BJ (cell line): ENCODE measurements around the gene RBMS3. TPM values are rescaled to one million over a fixed set of nuclear protein-coding genes. Genes with fewer than 3 reads are reported as not detected.

Experiments
- CTCF ChIA-PET: fragments of 350-600 bp; formaldehyde crosslinking; extraction: SDS; loops from one replicate; lab custom pipeline; 2021; ENCODE audit warnings: antibody characterized with exemption, inconsistent platforms; lab: Yijun Ruan, JAX
- POLR2A ChIA-PET: fragments of 300-600 bp; sonication (Branson Sonifier 250); formaldehyde crosslinking; extraction: SDS; loops from one replicate; lab custom pipeline; 2021; ENCODE audit warnings: antibody characterized with exemption; lab: Charles Lee
- DNase-seq: peaks from one replicate; pipeline ENCODE4 v3.0.0-alpha.2; 2011; ENCODE audit warnings: low read depth
- H3K27me3 ChIP-seq: 2 replicates; pipeline ENCODE4 v1.6.0; 2011; ENCODE audit warnings: low read length; ENCODE audit not compliant: control insufficient read depth, insufficient read depth
- H3K36me3 ChIP-seq: 2 replicates; pipeline ENCODE4 v1.5.1; 2011; ENCODE audit warnings: low read length; ENCODE audit not compliant: control insufficient read depth, insufficient read depth
- H3K4me3 ChIP-seq: 2 replicates; pipeline ENCODE4 v1.5.1; 2011; ENCODE audit warnings: low read depth, mild to moderate bottlenecking, control low read depth, low read length
- polyA plus RNA-seq: library from polyadenylated mRNA; depleted of rRNA; stranded (reverse); fragments of >200 nt; gene quantifications from 2 replicates; pipeline ENCODE4 v1.2.3, GENCODE V29; 2011
- TF ChIP-seq, protein P1 (sequence below): IDR thresholded peaks from 2 replicates; pipeline ENCODE4 v1.5.1; 2011; ENCODE audit warnings: low read depth, mild to moderate bottlenecking, control low read depth, inconsistent platforms, low read length, moderate library complexity; ENCODE audit not compliant: insufficient read depth

Gene RBMS3
- polyA plus RNA-seq, 1 experiment = 14.5 TPM

DNA sequence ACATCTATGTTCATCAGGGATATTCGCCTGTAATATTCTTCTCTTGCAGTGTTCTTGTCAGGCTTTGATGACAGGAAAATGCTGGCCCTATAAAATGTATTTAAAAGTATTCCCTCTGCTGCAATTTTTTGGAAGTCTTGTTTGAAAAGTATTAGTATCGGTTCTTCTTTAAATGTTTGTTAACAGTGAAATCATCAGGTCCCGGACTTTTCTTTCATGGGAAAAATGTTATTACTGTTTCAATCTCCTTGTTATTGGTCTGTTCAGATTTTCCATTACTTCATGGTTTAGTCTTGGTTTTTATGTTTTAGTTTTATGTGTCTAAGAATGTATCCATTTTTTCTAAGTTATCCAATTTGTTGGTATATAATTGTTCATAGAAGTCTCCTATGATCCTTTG lies 225.6 kb downstream of the RBMS3 start:
- ChIA-PET POLR2A (no interaction called here), CTCF (no interaction called here)
- H3K27me3 ChIP-seq = no peaks in the 10 kb centered on the region
- TF ChIP-seq, protein P1, sequence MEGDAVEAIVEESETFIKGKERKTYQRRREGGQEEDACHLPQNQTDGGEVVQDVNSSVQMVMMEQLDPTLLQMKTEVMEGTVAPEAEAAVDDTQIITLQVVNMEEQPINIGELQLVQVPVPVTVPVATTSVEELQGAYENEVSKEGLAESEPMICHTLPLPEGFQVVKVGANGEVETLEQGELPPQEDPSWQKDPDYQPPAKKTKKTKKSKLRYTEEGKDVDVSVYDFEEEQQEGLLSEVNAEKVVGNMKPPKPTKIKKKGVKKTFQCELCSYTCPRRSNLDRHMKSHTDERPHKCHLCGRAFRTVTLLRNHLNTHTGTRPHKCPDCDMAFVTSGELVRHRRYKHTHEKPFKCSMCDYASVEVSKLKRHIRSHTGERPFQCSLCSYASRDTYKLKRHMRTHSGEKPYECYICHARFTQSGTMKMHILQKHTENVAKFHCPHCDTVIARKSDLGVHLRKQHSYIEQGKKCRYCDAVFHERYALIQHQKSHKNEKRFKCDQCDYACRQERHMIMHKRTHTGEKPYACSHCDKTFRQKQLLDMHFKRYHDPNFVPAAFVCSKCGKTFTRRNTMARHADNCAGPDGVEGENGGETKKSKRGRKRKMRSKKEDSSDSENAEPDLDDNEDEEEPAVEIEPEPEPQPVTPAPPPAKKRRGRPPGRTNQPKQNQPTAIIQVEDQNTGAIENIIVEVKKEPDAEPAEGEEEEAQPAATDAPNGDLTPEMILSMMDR = no peak
- DNase-seq = no peak
- H3K36me3 ChIP-seq = no peaks in the 10 kb centered on the region
- H3K4me3 ChIP-seq = no peak overlapping the region

DNA sequence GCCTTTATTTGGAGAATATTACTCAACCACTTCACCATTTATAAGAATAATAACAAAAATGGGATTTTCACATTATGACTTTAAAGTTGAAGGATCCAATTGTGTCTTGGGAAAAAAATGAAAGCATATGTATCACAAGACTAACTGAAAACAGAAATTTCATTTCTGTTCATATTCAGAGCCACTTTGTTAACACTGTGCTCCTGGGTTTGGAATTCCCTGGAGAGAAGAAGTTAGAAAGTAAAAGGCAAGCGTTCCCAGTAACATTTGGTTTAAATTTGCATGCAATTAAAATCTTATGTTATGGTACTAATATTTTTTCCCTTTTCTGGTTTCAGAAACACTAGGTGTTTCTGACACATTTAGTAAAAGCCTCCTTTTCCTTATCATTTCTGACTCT lies 230.8 kb downstream of the RBMS3 start:
- TF ChIP-seq, protein P1 = no peak
- no peak overlapping the region for H3K4me3 ChIP-seq
- ChIA-PET CTCF (no interaction called here), POLR2A (no interaction called here)
- no peak for DNase-seq
- no peaks in the 10 kb centered on the region for H3K36me3 ChIP-seq
- no peaks in the 10 kb centered on the region for H3K27me3 ChIP-seq

DNA sequence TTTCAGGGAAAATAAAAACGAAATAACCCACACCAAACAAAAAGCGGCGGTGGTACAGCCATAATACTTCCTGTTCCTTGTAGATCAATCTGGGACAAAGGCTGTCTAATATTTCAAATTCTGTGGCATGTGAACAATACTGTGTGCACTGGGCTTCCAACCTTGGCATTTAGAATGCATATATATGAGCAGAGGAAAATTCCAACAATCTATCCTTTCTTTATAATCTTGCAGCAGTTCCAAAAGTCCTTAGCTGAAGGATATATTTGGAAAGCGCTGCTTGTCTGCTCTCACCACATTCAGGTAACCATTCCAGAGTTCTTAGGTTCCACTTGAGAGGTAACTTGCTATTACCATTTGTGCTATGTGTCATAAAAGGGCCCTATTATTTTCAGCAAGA lies 231.8 kb downstream of the RBMS3 start:
- no peak for DNase-seq
- TF ChIP-seq, protein P1 = no peak

DNA sequence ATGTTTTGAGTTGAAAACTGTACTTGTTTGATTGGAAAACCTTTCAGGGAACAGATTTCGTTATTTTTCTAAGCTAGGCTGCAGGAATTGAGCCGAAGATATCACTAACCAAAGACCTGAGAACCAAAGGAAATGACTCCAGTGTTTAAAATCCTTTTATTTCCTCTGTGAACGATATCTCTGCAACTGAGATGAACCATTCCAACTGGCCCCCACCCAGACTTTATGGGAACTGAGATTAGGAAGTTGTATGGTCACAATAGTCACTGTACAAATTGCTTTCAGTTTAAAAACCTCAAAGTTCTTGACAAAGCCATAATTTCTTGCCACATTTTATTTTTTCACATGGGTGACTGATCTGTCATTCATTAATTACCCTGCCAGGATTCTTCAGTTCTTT lies 232.4 kb downstream of the RBMS3 start:
- ChIA-PET CTCF (interaction anchor here (1.4 kb wide), 1 partner anchor 129 kb away, joined by 3 read pairs; no protein-coding TSS in a partner anchor), POLR2A (no interaction called here)
- DNase-seq = no peak
- Histone ChIP-seq H3K4me3 (no peak overlapping the region), H3K36me3 (no peaks in the 10 kb centered on the region), H3K27me3 (no peaks in the 10 kb centered on the region)
- TF ChIP-seq, protein P1 = no peak

More for the DNA sequence above, 231.8 kb downstream of the RBMS3 start:
- ChIA-PET POLR2A (no interaction called here), CTCF (interaction anchor here (1.4 kb wide), 1 partner anchor 129 kb away, joined by 3 read pairs; no protein-coding TSS in a partner anchor)
- H3K4me3 ChIP-seq = no peak overlapping the region
- no peaks in the 10 kb centered on the region for H3K27me3 ChIP-seq
- no peaks in the 10 kb centered on the region for H3K36me3 ChIP-seq

DNA sequence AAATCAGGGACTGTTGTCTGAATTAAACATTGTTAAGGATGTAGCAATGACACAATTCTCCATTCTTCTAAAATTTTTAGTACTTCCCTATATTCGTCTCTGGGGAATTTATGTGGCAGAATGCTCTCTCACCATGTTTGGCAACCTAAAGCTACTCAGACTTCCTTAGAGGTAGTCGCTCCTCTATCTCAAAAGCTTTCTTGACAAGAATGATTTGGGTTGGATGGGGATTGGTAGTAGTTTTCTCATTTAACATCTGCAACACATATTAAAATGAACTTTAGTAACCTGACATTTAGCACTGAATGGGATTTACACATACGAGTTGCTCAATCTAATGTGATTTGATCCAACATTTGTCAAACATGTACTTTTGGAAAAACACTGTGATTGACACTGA lies 233.3 kb downstream of the RBMS3 start:
- no peaks in the 10 kb centered on the region for H3K27me3 ChIP-seq
- TF ChIP-seq, protein P1 = no peak
- H3K4me3 ChIP-seq = no peak overlapping the region
- no peaks in the 10 kb centered on the region for H3K36me3 ChIP-seq
- POLR2A ChIA-PET = no interaction called here
- CTCF ChIA-PET = no interaction called here
- DNase-seq = no peak
